Common myeloid progenitor, CD34-positive (primary cell): ENCODE results near the gene FAM161A.
A peak's percentile ranks its signal among the peaks of the same experiment; 100 is the strongest.
"Not testable (repeated sequence)": the region's sequence is repeated elsewhere in the genome, so short reads cannot be mapped to it uniquely, and the experiment has no call there.

Experiments used
- CTCF ChIA-PET: fragments of 350-600 bp; sonication (Branson Sonifier 250); formaldehyde crosslinking; loops from one replicate; lab custom pipeline; 2021; ENCODE audit warnings: antibody characterized with exemption; lab: Charles Lee
- POLR2A ChIA-PET: fragments of 350-600 bp; sonication (Branson Sonifier 250); formaldehyde crosslinking; loops from one replicate; lab custom pipeline; 2021; ENCODE audit warnings: antibody characterized with exemption; lab: Charles Lee
- DNase-seq, 3 donors: peaks; one replicate each; pipeline versions ENCODE4 v3.0.0 to v3.0.0-alpha.2; 2013
- H3K27ac ChIP-seq, 2 experiments: 1 replicate in 1 of 2; 2 replicates in 1 of 2; pipeline ENCODE4 v1.7.0; 2013; ENCODE audit warnings: inconsistent platforms in 2 of 2, low read length in 2 of 2, mild to moderate bottlenecking in 2 of 2, low read depth in 1 of 2, moderate library complexity in 1 of 2; ENCODE audit not compliant: severe bottlenecking in 2 of 2, insufficient read depth in 1 of 2, poor library complexity in 1 of 2
- H3K27me3 ChIP-seq, 5 experiments: replicated peaks in 2 of 5; 1 replicate in 3 of 5; 2 replicates in 2 of 5; pipeline versions ENCODE4 v1.6.1 to v1.7.0; 2013; ENCODE audit warnings: low read length in 4 of 5, mild to moderate bottlenecking in 2 of 5, moderate library complexity in 2 of 5, inconsistent platforms in 1 of 5; ENCODE audit not compliant: insufficient read depth in 5 of 5, control insufficient read depth in 4 of 5
- H3K36me3 ChIP-seq, 4 experiments: 1 replicate in 2 of 4; 2 replicates in 2 of 4; pipeline versions ENCODE4 v1.6.1 to v1.7.0; 2013; ENCODE audit warnings: low read length in 3 of 4, control low read depth in 1 of 4, mild to moderate bottlenecking in 1 of 4; ENCODE audit not compliant: control insufficient read depth in 4 of 4, insufficient read depth in 4 of 4
- H3K4me1 ChIP-seq, 4 experiments: 1 replicate in 3 of 4; 2 replicates in 1 of 4; pipeline versions ENCODE4 v1.6.1 to v1.7.1; 2013; ENCODE audit warnings: low read length in 3 of 4, mild to moderate bottlenecking in 3 of 4, control low read depth in 1 of 4, inconsistent platforms in 1 of 4, moderate library complexity in 1 of 4; ENCODE audit not compliant: control insufficient read depth in 4 of 4, insufficient read depth in 4 of 4; ENCODE audit errors: control extremely low read depth in 1 of 4
- H3K4me3 ChIP-seq, 7 experiments: 1 replicate in 4 of 7; 2 replicates in 3 of 7; pipeline versions ENCODE4 v1.5.1 to v1.7.0; 2013; ENCODE audit warnings: mild to moderate bottlenecking in 7 of 7, low read length in 6 of 7, moderate library complexity in 6 of 7, inconsistent platforms in 2 of 7, low read depth in 2 of 7, control low read depth in 1 of 7; ENCODE audit not compliant: insufficient read depth in 4 of 7, control insufficient read depth in 1 of 7; ENCODE audit errors: extremely low read depth in 1 of 7
- H3K9me3 ChIP-seq, 5 experiments: 1 replicate in 4 of 5; 2 replicates in 1 of 5; pipeline versions ENCODE4 v1.6.1 to v1.7.1; 2013; ENCODE audit warnings: low read length in 4 of 5, mild to moderate bottlenecking in 2 of 5, inconsistent platforms in 1 of 5, low read depth in 1 of 5, moderate library complexity in 1 of 5; ENCODE audit not compliant: control insufficient read depth in 4 of 5, insufficient read depth in 2 of 5; ENCODE audit errors: control extremely low read depth in 1 of 5
- WGBS: methylation state at CpG from one replicate; pipeline ENCODE4 v1.1.5; 2013; ENCODE audit not compliant: insufficient coverage; 5-methylcytosine and 5-hydroxymethylcytosine counted together

FAM161A gene

DNA sequence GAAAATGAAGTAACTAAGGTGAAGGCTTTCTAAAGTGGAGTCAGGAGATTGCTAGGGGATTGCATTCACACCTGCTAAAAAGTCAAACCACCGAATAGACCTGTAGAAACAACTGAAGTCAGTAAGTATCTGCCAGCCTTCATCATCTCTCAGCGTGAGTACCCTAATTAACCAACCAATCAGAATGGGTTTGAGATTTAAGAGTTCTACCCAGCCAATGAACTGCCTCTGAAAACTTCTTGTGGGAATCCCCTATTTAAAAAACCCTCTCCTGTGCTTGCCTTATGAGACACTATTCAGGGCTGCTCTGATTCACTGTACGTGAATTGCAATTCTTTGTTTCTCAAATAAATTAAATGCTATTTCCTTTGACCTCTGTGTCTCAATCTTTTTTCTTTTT, 3.4 kb upstream of the FAM161A start:
- H3K27ac ChIP-seq, result no peak overlapping the region
- no peak for DNase-seq
- POLR2A ChIA-PET, result no interaction called here
- WGBS, result 100% methylated on average over 2 of the region's 3 CpGs
- H3K9me3 ChIP-seq, result peaks cover 0 to 9% (median 0%) of the 10 kb centered on the region in 5 experiments
- H3K36me3 ChIP-seq, result no peaks in the 10 kb centered on the region
- no peaks in the 10 kb centered on the region for H3K27me3 ChIP-seq
- no peak overlapping the region for H3K4me3 ChIP-seq
- CTCF ChIA-PET, result interaction anchor here (0.9 to 1.2 kb wide), 2 partner anchors 10 to 14 kb away, joined by 3 read pairs; no protein-coding TSS in a partner anchor
- peaks cover 7 to 20% (median 13%) of the 10 kb centered on the region in 4 experiments for H3K4me1 ChIP-seq

DNA sequence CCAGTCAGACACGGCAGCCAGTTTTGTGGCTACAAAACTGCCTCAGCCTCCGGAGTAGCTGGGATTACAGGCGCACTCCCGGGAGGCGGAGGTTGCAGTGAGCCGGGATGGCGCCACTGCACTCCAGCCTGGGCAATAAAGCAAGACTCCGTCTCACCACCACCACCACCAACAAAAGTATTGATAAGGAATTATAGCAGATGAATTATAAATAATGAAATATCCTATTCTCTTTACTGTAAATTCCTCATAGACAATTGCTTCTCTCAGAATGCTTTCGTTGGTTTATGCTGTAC, 1.4 kb upstream of the FAM161A start:
- no peak for DNase-seq
- 35% methylated on average over 4 of the region's 9 CpGs for WGBS
- Histone ChIP-seq H3K4me3 (peak overlapping the region in 6 of 7 experiments; percentile 52 to 100 (median 98)), H3K27ac (peak overlapping the region in 1 of 2 experiments; percentile 8), H3K4me1 (peaks cover 7 to 20% (median 13%) of the 10 kb centered on the region in 4 experiments), H3K36me3 (no peaks in the 10 kb centered on the region), H3K9me3 (no peaks in the 10 kb centered on the region), H3K27me3 (no peaks in the 10 kb centered on the region)
- ChIA-PET POLR2A (no interaction called here), CTCF (interaction anchor here (1.2 kb wide), 1 partner anchor 8 kb away, joined by 3 read pairs; no protein-coding TSS in a partner anchor)

DNA sequence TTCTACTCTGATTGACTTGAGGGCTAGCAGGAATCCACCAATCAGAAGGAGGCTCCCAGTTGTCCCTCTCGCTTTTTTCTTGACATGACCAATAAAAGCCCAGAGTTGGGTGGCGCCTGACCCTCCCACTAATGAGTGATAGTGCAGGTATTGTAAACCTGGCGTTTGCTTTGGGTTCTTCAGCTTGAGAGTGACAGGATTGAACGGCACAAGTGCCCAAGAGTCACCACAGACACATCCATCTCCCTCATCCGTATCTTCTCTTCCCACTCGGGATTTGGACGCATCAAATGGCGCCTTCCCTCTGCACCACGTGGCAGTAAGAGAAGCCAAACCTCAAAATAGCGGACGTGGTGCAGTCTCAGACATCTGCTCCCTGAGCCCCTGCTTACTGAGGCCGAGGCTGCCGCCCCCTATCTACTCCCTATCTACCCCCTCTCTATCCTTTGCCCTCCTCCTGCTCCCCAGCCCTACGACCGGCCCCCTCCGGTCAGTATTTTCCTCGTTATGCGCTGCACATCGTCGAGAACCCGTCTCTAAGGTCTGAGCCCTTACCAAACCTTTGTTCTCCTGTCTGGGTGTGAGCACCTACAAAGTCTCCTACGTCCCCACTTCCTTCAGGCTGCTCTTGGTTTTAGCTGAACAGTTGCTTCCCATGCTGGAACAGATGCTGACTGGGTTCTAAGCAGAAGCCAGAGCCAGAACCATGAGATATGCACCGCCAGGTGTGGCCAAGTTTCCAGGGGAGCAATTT, 881 bp upstream of the FAM161A start:
- Histone ChIP-seq H3K4me1 (peaks cover 7 to 20% (median 13%) of the 10 kb centered on the region in 4 experiments), H3K27ac (peak overlapping the region; percentile 8 to 63), H3K4me3 (peak overlapping the region; percentile 91 to 100 (median 98)), H3K9me3 (no peaks in the 10 kb centered on the region), H3K27me3 (no peaks in the 10 kb centered on the region), H3K36me3 (no peaks in the 10 kb centered on the region)
- DNase-seq, result peak; percentile 97 to 99 (median 98)
- POLR2A ChIA-PET, result no interaction called here
- CTCF ChIA-PET, result interaction anchor here (0.6 to 1.2 kb wide), 2 partner anchors 9 to 1100 kb away, joined by 3 read pairs; no protein-coding TSS in a partner anchor
- WGBS, result 6% methylated on average over 17 of the region's 23 CpGs

DNA sequence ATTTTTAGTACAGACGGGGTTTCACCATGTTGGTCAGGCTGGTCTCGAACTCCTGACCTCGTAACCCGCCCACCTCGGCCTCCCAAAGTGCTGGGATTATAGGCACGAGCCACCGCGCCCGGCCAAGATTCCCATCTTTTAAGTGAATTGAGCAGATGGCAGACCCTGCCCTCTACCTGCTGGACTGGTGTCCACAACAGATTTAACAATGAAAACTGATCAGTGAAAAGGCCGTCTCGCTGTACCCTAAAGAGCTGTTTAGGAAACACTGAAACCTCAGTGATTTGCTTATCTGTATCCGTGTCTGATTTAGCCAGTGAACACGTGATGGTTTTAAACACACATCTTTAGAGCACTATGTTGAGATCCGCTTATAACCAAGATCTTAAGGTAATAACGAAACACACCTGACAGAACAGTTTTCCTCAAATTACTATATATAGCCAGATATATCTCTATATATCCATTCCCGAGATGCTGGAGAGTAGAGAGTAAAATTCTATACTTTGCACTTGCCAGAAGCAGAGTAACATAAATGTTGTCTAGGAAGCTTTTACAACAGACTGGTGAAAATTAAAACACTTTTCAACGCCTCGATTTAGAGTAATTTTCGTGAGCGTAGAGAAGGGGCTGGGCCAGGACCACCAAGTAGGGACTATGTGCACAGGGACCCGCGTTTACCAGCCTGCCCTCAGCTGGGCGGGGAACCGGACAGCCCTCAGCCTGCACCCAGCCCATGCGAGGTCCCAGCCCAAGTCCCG, 594 bp downstream of the FAM161A start:
- H3K27me3 ChIP-seq, result no peaks in the 10 kb centered on the region
- H3K9me3 ChIP-seq, result no peaks in the 10 kb centered on the region
- peaks cover 7 to 20% (median 13%) of the 10 kb centered on the region in 4 experiments for H3K4me1 ChIP-seq
- H3K36me3 ChIP-seq, result no peaks in the 10 kb centered on the region
- peak; percentile 4 to 72 (median 60) for DNase-seq
- H3K27ac ChIP-seq, result peak overlapping the region in 1 of 2 experiments; percentile 63
- ChIA-PET POLR2A (interaction anchor here (0.6 kb wide), 1 partner anchor 564 kb away, joined by 3 read pairs; no protein-coding TSS in a partner anchor), CTCF (no interaction called here)
- H3K4me3 ChIP-seq, result peak overlapping the region; percentile 91 to 100 (median 98)
- WGBS, result 23% methylated on average over 21 of the region's 26 CpGs

DNA sequence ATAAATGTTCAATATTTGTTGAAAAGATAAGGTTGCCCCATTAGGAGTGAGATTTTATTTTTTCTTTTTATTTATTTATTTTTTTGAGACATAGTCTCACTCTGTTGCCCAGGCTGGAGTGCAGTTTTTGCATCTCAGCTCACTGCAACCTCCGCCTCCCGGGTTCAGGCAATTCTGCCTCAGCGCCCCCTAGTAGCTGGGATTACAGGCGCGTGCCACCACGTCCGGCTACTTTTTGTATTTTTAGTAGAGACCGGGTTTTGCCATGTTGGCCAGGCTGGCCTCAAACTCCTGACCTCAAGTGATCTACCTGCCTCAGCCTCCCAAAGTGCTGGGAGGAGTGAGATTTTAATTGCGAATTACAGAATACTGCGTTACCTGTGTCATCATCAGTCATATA, 2.6 kb downstream of the FAM161A start:
- POLR2A ChIA-PET, result interaction anchor here (0.5 kb wide), 1 partner anchor 25 kb away, joined by 3 read pairs; no protein-coding TSS in a partner anchor
- CTCF ChIA-PET, H3K27me3 ChIP-seq, H3K9me3 ChIP-seq, DNase-seq, H3K4me3 ChIP-seq, H3K27ac ChIP-seq, H3K36me3 ChIP-seq: not testable (repeated sequence)
- WGBS, result 96% methylated on average over 10 of the region's 10 CpGs
- H3K4me1 ChIP-seq, result peaks cover 7 to 20% (median 13%) of the 10 kb centered on the region in 4 experiments

DNA sequence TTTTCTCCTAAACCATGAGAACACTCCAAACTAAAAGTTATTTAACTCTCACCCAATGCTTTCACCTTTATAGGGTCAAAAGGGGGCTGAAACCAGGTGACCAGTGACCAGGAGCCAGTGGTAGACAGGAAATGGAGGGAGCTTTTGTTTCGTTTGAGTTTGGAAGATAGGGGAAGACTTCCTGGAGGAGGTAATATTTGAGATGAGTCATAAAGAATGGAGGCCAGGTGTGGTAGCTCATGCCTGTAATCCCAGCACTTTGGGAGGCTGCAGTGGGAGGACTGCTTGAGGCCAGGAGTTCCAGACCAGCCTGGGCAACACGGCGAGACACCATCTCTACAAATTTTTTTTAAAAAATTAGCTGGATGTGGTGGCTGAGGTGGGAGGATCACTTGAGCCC, 8.5 kb downstream of the FAM161A start:
- Histone ChIP-seq H3K4me1 (no peaks in the 10 kb centered on the region), H3K27me3 (no peaks in the 10 kb centered on the region), H3K9me3 (no peaks in the 10 kb centered on the region), H3K36me3 (peaks cover 0 to 5% (median 1%) of the 10 kb centered on the region in 4 experiments), H3K27ac (no peak overlapping the region), H3K4me3 (no peak overlapping the region)
- CTCF ChIA-PET, result no interaction called here
- POLR2A ChIA-PET, result no interaction called here
- DNase-seq, result no peak
- WGBS, result 100% methylated on average over 2 of the region's 3 CpGs

DNA sequence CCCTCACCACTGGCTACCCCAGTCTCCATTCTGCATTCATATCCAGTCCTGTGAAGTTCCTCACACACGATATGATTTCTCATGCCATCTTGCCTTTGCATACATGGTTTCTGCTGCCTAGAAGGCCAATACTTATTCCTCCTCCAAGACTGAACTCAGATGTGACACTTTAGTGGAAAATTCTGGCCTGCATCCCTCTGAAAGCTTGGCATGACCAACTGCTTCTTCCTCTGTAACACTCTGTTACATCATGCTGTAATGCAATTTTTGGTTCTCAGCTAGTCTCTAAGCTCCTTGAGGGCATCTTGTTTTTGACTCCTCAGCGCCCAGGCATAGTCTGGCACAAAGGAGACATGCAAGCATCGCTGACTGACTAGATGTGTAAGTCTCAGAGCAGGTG, 12.6 kb downstream of the FAM161A start:
- H3K4me3 ChIP-seq, result no peak overlapping the region
- DNase-seq, result no peak
- WGBS, result 100% methylated on average over 3 of the region's 3 CpGs
- no peaks in the 10 kb centered on the region for H3K9me3 ChIP-seq
- peaks cover 0 to 7% (median 1%) of the 10 kb centered on the region in 4 experiments for H3K36me3 ChIP-seq
- no peaks in the 10 kb centered on the region for H3K27me3 ChIP-seq
- ChIA-PET POLR2A (no interaction called here), CTCF (no interaction called here)
- no peak overlapping the region for H3K27ac ChIP-seq
- no peaks in the 10 kb centered on the region for H3K4me1 ChIP-seq
